Fibroblast of the conjunctiva (primary cell): ENCODE results near the gene ZBTB38.

Source experiments
- DNase-seq: peaks from one replicate; pipeline ENCODE4 v3.0.0-alpha.2; 2010; ENCODE audit warnings: low read depth

ZBTB38 gene

GRCh38 chr3:141388395-141388794, 20.1 kb downstream of the ZBTB38 start:
- no peak for DNase-seq

GRCh38 chr3:141388823-141389621, 20.7 kb downstream of the ZBTB38 start:
- DNase-seq, result no peak

GRCh38 chr3:141389703-141390102, 21.4 kb downstream of the ZBTB38 start:
- DNase-seq, result no peak

- DNase-seq, result no peak
Measured at GRCh38 chr3:141390747-141391146, 22.4 kb downstream of the ZBTB38 start.

GRCh38 chr3:141391298-141391990, 23.1 kb downstream of the ZBTB38 start:
- DNase-seq, result no peak

- no peak for DNase-seq
Measured at GRCh38 chr3:141391991-141392316, 23.6 kb downstream of the ZBTB38 start.

GRCh38 chr3:141392416-141392815, 24.1 kb downstream of the ZBTB38 start:
- no peak for DNase-seq

- DNase-seq, result no peak
Measured at GRCh38 chr3:141392897-141393734, 24.8 kb downstream of the ZBTB38 start.

- no peak for DNase-seq
Measured at GRCh38 chr3:141393735-141394076, 25.4 kb downstream of the ZBTB38 start.

- DNase-seq, result no peak
Measured at GRCh38 chr3:141394560-141394959, 26.3 kb downstream of the ZBTB38 start.

- no peak for DNase-seq
Measured at GRCh38 chr3:141395005-141395589, 26.8 kb downstream of the ZBTB38 start.

- DNase-seq, result no peak
Measured at GRCh38 chr3:141397996-141398395, 29.7 kb downstream of the ZBTB38 start.

GRCh38 chr3:141399200-141399599, 30.9 kb downstream of the ZBTB38 start:
- DNase-seq, result no peak

- no peak for DNase-seq
Measured at GRCh38 chr3:141400073-141400971, 32.0 kb downstream of the ZBTB38 start.

GRCh38 chr3:141401095-141401494, 32.8 kb downstream of the ZBTB38 start:
- DNase-seq, result no peak

GRCh38 chr3:141401573-141402475, 33.5 kb downstream of the ZBTB38 start:
- DNase-seq, result no peak

- no peak for DNase-seq
Measured at GRCh38 chr3:141402476-141403171, 34.3 kb downstream of the ZBTB38 start.

GRCh38 chr3:141403576-141403975, 35.3 kb downstream of the ZBTB38 start:
- DNase-seq, result no peak

- no peak for DNase-seq
Measured at GRCh38 chr3:141405025-141405424, 36.7 kb downstream of the ZBTB38 start.

- no peak for DNase-seq
Measured at GRCh38 chr3:141405591-141405990, 37.3 kb downstream of the ZBTB38 start.
